Measurements from ENCODE around the gene FAM204A. TPM values are rescaled to one million over a fixed set of nuclear protein-coding genes. Genes with fewer than 3 reads are reported as not detected.

FAM204A gene
- total RNA-seq, 6 experiments from 2014 or later, result 50.8 to 69.4 (median 60.6) TPM

DNA sequence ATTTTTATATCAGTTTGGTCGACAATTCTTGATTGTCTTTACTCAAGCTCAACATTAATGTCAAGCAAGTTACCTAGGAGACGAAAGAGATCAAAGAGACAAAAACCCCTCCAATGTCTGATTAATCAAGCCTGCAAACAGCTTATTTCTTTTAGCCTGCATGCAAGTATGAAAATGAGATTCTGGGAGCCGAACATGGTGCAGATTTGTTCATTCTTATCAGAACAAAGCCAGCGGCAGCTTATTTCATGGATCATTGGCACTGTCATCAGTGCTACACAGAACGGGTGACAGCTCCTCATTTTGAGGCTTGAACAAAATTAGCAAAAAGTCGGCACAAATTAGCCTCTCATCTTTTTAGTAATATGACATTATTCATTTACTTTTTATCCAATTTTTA is 26.5 kb downstream of the FAM204A start:
- H3K27me3 Mint-ChIP-seq (ENCODE audit: insufficient read depth), result no peaks in the 10 kb centered on the region

DNA sequence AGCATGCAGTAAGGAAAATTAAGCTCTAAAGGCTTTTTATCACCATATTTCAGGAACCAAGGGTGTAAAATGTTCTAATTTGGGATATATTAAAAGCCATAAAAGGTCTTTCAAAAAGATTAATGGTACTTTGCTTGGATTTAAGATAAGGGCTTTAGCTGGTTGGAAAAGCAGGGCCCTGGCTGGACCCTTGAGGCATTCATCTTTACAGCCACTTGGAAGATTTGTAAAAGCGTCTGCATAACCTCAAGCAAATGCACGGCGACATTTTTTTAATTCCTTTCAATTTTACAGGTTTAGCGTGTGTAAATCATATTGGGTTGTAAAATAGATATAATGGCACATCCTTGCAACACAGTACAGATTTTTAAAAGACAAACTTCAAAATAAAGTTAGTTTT is 27.2 kb downstream of the FAM204A start:
- Mint-ChIP-seq H3K9me3 (no peaks in the 10 kb centered on the region), H3K27ac (no peak overlapping the region), H3K4me1 (ENCODE audit: low read depth) (peaks cover 22% of the 10 kb centered on the region), H3K36me3 (ENCODE audit: low read depth) (peaks cover 22% of the 10 kb centered on the region), H3K4me3 (no peak overlapping the region), H3K27me3 (ENCODE audit: insufficient read depth) (no peaks in the 10 kb centered on the region)
- TF ChIP-seq, protein P1, sequence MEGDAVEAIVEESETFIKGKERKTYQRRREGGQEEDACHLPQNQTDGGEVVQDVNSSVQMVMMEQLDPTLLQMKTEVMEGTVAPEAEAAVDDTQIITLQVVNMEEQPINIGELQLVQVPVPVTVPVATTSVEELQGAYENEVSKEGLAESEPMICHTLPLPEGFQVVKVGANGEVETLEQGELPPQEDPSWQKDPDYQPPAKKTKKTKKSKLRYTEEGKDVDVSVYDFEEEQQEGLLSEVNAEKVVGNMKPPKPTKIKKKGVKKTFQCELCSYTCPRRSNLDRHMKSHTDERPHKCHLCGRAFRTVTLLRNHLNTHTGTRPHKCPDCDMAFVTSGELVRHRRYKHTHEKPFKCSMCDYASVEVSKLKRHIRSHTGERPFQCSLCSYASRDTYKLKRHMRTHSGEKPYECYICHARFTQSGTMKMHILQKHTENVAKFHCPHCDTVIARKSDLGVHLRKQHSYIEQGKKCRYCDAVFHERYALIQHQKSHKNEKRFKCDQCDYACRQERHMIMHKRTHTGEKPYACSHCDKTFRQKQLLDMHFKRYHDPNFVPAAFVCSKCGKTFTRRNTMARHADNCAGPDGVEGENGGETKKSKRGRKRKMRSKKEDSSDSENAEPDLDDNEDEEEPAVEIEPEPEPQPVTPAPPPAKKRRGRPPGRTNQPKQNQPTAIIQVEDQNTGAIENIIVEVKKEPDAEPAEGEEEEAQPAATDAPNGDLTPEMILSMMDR (IDR thresholded peaks at IDR 0.05), result no peak
- no peak for DNase-seq

More for the DNA sequence above, 26.5 kb downstream of the FAM204A start:
- Mint-ChIP-seq H3K27ac (no peak overlapping the region), H3K4me3 (no peak overlapping the region), H3K36me3 (ENCODE audit: low read depth) (peaks cover 18% of the 10 kb centered on the region), H3K4me1 (ENCODE audit: low read depth) (peaks cover 16% of the 10 kb centered on the region), H3K9me3 (no peaks in the 10 kb centered on the region)
- DNase-seq, result no peak
- TF ChIP-seq, protein P1 (IDR thresholded peaks at IDR 0.05), result no peak

DNA sequence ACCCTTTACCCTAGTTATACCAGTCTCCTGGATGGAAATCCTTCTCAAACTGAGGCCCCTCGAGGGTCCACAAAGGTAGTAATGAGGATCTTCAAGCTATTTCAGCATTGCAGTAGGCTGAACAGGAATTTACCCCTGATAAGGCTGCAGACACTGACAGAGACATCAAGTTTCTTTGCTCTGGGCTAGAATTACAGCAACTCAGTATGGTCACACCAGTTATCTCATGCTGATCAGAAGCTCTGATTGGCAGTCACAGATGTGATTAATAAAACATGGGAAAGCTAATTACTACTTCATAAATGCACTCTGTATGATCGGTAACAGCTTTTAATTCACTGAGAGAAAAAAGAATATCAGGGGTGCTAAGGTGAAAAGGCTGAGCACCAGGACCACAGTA is 30.6 kb downstream of the FAM204A start:
- TF ChIP-seq, protein P1 (IDR thresholded peaks at IDR 0.05), result no peak
- Mint-ChIP-seq H3K9me3 (no peaks in the 10 kb centered on the region), H3K4me3 (no peak overlapping the region), H3K27me3 (ENCODE audit: insufficient read depth) (no peaks in the 10 kb centered on the region), H3K36me3 (ENCODE audit: low read depth) (peaks cover 38% of the 10 kb centered on the region), H3K4me1 (ENCODE audit: low read depth) (peaks cover 32% of the 10 kb centered on the region), H3K27ac (peak overlapping the region; percentile 69)
- no peak for DNase-seq

DNA sequence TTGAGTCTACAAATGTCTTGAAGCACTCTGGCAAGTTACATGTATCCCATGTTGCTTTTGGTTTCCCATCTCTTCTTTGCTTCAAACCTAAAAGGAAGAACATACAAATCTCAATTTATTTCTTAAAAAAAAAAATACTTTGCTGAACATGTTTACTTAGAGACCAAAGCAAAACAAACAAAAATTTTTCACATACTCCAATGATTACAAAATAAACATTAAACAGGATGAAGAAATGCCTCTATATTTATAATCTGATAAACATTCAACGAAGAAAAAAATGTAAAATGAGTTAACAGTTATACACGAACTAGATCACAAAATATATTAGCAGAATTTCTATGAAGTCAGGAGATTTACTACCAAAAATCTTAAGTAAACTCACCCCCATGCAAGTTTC is 31.3 kb downstream of the FAM204A start:
- H3K4me1 Mint-ChIP-seq (ENCODE audit: low read depth), result peaks cover 32% of the 10 kb centered on the region
- H3K9me3 Mint-ChIP-seq, result no peaks in the 10 kb centered on the region
- H3K36me3 Mint-ChIP-seq (ENCODE audit: low read depth), result peaks cover 42% of the 10 kb centered on the region
- peak overlapping the region; percentile 69 for H3K27ac Mint-ChIP-seq
- TF ChIP-seq, protein P1 (IDR thresholded peaks at IDR 0.05), result no peak
- DNase-seq, result peak; percentile 23
- H3K27me3 Mint-ChIP-seq (ENCODE audit: insufficient read depth), result no peaks in the 10 kb centered on the region
- peak overlapping the region; percentile 47 for H3K4me3 Mint-ChIP-seq

DNA sequence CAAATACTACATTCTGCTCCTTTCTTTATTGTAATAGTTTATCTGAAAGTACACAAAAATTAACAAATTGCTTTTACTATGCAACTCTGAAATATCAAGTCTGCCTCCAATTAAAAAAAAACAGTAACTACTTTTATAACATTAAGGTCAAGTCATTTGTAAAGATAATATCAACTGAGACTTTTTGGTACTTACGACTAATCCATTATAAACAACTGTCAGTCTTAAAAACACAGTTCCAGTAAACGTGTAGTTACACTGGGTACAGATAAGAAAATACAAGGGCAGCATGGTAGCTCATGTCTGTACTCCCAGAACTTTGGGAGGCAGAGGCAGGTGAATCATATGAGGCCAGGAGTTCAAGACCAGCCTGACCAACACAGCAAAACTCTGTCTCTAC is 32.2 kb downstream of the FAM204A start:
- no peak for DNase-seq
- no peaks in the 10 kb centered on the region for H3K9me3 Mint-ChIP-seq
- TF ChIP-seq, protein P1 (IDR thresholded peaks at IDR 0.05), result no peak
- peaks cover 32% of the 10 kb centered on the region for H3K4me1 Mint-ChIP-seq (ENCODE audit: low read depth)
- H3K4me3 Mint-ChIP-seq, result no peak overlapping the region
- H3K27ac Mint-ChIP-seq, result peak overlapping the region; percentile 17; the same call in 1 of the 2 replicates
- peaks cover 48% of the 10 kb centered on the region for H3K36me3 Mint-ChIP-seq (ENCODE audit: low read depth)
- no peaks in the 10 kb centered on the region for H3K27me3 Mint-ChIP-seq (ENCODE audit: insufficient read depth)

DNA sequence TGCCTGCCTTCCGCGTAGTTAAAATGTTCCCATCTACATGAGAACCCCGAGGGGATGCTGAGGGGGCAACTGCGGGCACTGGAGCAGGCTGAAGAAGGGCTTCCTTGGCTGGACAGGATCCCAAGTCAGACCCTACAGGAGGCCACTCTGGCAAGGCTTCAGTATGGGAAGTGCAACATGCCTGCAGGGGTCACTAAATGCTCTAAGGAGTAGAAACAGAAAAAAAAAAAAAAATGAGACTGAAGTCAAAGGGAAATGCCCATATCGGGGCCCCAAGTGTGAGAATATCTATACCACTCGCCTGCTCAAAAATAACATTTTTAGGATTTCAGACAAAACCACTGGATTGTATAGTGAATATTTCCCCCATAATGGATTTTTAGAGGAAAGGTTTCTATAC is 33.5 kb downstream of the FAM204A start:
- H3K4me1 Mint-ChIP-seq (ENCODE audit: low read depth), result peaks cover 32% of the 10 kb centered on the region
- TF ChIP-seq, protein P1 (IDR thresholded peaks at IDR 0.05), result peak; percentile 17; the same call in 1 of the 2 replicates
- H3K9me3 Mint-ChIP-seq, result no peaks in the 10 kb centered on the region
- H3K27me3 Mint-ChIP-seq (ENCODE audit: insufficient read depth), result peaks cover 2% of the 10 kb centered on the region; the same call in 1 of the 2 replicates
- no peak overlapping the region for H3K4me3 Mint-ChIP-seq
- no peak for DNase-seq
- H3K27ac Mint-ChIP-seq, result no peak overlapping the region
- H3K36me3 Mint-ChIP-seq (ENCODE audit: low read depth), result peaks cover 57% of the 10 kb centered on the region
